Fibroblast of skin of abdomen (primary cell): ENCODE results near the gene SOX12.

Source experiments
- DNase-seq: peaks from one replicate; pipeline ENCODE4 v3.0.0-alpha.2; 2013

The SOX12 gene

GRCh38 chr20:301886-302848 is 23.2 kb upstream of the SOX12 start:
- DNase-seq = no peak

- DNase-seq = no peak
Observed at GRCh38 chr20:305745-306144, 19.6 kb upstream of the SOX12 start.

GRCh38 chr20:308427-309038 is 16.8 kb upstream of the SOX12 start:
- no peak for DNase-seq

GRCh38 chr20:309306-309840 is 16.0 kb upstream of the SOX12 start:
- peak; percentile 45 for DNase-seq

- DNase-seq = peak; percentile 100
Observed at GRCh38 chr20:309841-310644, 15.3 kb upstream of the SOX12 start.

GRCh38 chr20:310645-311044 is 14.7 kb upstream of the SOX12 start:
- no peak for DNase-seq

GRCh38 chr20:311609-312008 is 13.7 kb upstream of the SOX12 start:
- DNase-seq = no peak

GRCh38 chr20:312067-312466 is 13.3 kb upstream of the SOX12 start:
- no peak for DNase-seq

GRCh38 chr20:312866-313265 is 12.5 kb upstream of the SOX12 start:
- DNase-seq = no peak

- no peak for DNase-seq
Observed at GRCh38 chr20:313402-313801, 11.9 kb upstream of the SOX12 start.

GRCh38 chr20:313948-314347 is 11.4 kb upstream of the SOX12 start:
- peak; percentile 50 for DNase-seq

GRCh38 chr20:316316-317068 is 8.9 kb upstream of the SOX12 start:
- DNase-seq = peak; percentile 70

- peak; percentile 85 for DNase-seq
Observed at GRCh38 chr20:324177-325044, 941 bp upstream of the SOX12 start.

- peak; percentile 65 for DNase-seq
Observed at GRCh38 chr20:325889-326644, 715 bp downstream of the SOX12 start.

GRCh38 chr20:326645-327185 is 1.4 kb downstream of the SOX12 start:
- DNase-seq = no peak

GRCh38 chr20:327186-328026 is 2.1 kb downstream of the SOX12 start:
- peak; percentile 97 for DNase-seq

GRCh38 chr20:328027-328974 is 2.9 kb downstream of the SOX12 start:
- DNase-seq = no peak
